Gastrocnemius medialis (tissue), 4 donors: ENCODE results near the gene DDI1. TPM values are rescaled to one million over a fixed set of nuclear protein-coding genes. Genes with fewer than 3 reads are reported as not detected.

Experiments
- ATAC-seq, 2 donors: fragments of 150-250 bp; one replicate each; pipeline ENCODE4 v1.9.1; 2016
- DNase-seq, 2 donors: peaks; one replicate each; pipeline ENCODE4 v3.0.0-alpha.2; 2019
- H3K27ac ChIP-seq, 4 donors: fragments of 200-600 bp; sonication (generic); 1 replicate in 1 of 4; 2 replicates in 3 of 4; pipeline ENCODE4 v1.5.1; 2016 to 2018; ENCODE audit warnings: mild to moderate bottlenecking in 2 of 4, moderate library complexity in 1 of 4
- H3K27me3 ChIP-seq, 3 donors: fragments of 200-600 bp; sonication (generic) in 2 of 3; 1 replicate in 1 of 3; 2 replicates in 2 of 3; pipeline versions ENCODE4 v1.5.1 to v1.6.0; 2016 to 2019; ENCODE audit warnings: mild to moderate bottlenecking in 1 of 3, moderate library complexity in 1 of 3
- H3K36me3 ChIP-seq, 2 donors: fragments of 200-600 bp; sonication (generic) in 1 of 2; one replicate each; pipeline ENCODE4 v1.5.1; 2017 to 2018
- H3K4me1 ChIP-seq, 2 donors: fragments of 200-600 bp; sonication (generic) in 1 of 2; one replicate each; pipeline ENCODE4 v1.5.1; 2016 to 2017; ENCODE audit warnings: mild to moderate bottlenecking in 2 of 2
- H3K4me3 ChIP-seq, 4 donors: fragments of 200-600 bp; sonication (generic) in 3 of 4; 1 replicate in 1 of 4; 2 replicates in 3 of 4; pipeline ENCODE4 v1.5.1; 2016 to 2019; ENCODE audit warnings: mild to moderate bottlenecking in 2 of 4
- H3K9me3 ChIP-seq, 3 donors: fragments of 200-600 bp; sonication (generic) in 2 of 3; 1 replicate in 1 of 3; 2 replicates in 2 of 3; pipeline ENCODE4 v1.5.1; 2016 to 2019
- POLR2A ChIP-seq, 2 donors: fragments of 450-650 bp; IDR thresholded peaks; one replicate each; pipeline ENCODE4 v1.6.1; 2017; ENCODE audit warnings: antibody characterized with exemption in 2 of 2, mild to moderate bottlenecking in 2 of 2, moderate library complexity in 2 of 2
- in situ Hi-C, 4 donors: fragments of 200-750 bp; cut with MboI; loops; one replicate each; pipeline versions ENCODE4 v1.15.0 to v1.8.0; 2017; ENCODE audit warnings: low sequenced_read_pairs in 4 of 4
- intact Hi-C: fragments of 100-400 bp; cut with DNase I; formaldehyde crosslinking; loops from one replicate; pipeline ENCODE4 v1.15.1; 2023; ENCODE audit warnings: low total_unique reads
- total RNA-seq, 4 donors: library from RNA; depleted of rRNA; stranded (reverse); fragments of >200 nt; gene quantifications; one replicate each; pipeline versions ENCODE4 v1.1.0 to v1.2.3, GENCODE V29; 2016
- TF ChIP-seq, protein P1 (sequence below), 5 experiments: fragments of 450-650 bp in 3 of 5; fragments of 200-600 bp in 2 of 5; sonication (generic) in 2 of 5; IDR thresholded peaks in 4 of 5; conservative IDR thresholded peaks in 1 of 5; 1 replicate in 4 of 5; 2 replicates in 1 of 5; pipeline ENCODE4 v1.5.1; 2016 to 2019; ENCODE audit warnings: antibody characterized with exemption in 5 of 5, mild to moderate bottlenecking in 3 of 5, moderate library complexity in 3 of 5

The DDI1 gene
- total RNA-seq, 4 donors from 2014 or later: not detected

DNA sequence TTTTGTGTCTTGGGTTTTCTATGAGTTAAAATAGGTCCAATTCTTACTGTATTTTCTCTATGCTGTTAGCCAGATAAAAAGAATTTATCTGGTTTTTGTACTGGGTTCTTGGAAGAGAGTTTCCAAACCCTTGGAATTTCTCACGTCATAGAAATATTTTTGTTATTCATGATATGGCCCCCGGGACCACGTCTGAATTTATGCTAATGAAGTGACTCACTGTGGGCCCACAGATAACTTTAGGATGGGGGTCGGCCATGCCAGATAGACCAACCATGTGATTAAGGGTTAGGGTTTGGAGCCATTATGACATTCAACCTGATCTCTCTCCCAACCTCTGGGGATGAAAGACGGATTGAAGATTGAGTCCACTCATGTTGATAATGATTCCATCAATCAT lies 35.6 kb upstream of the DDI1 start:
- in situ Hi-C loops (no loop called here), intact Hi-C loops (no loop called here)
- Histone ChIP-seq H3K4me3 (no peak overlapping the region), H3K27me3 (no peaks in the 10 kb centered on the region), H3K27ac (no peak overlapping the region), H3K4me1 (no peaks in the 10 kb centered on the region), H3K36me3 (no peaks in the 10 kb centered on the region), H3K9me3 (no peaks in the 10 kb centered on the region)
- no peak for ATAC-seq
- no peak for TF ChIP-seq POLR2A (IDR thresholded peaks at IDR 0.05)
- TF ChIP-seq, protein P1, sequence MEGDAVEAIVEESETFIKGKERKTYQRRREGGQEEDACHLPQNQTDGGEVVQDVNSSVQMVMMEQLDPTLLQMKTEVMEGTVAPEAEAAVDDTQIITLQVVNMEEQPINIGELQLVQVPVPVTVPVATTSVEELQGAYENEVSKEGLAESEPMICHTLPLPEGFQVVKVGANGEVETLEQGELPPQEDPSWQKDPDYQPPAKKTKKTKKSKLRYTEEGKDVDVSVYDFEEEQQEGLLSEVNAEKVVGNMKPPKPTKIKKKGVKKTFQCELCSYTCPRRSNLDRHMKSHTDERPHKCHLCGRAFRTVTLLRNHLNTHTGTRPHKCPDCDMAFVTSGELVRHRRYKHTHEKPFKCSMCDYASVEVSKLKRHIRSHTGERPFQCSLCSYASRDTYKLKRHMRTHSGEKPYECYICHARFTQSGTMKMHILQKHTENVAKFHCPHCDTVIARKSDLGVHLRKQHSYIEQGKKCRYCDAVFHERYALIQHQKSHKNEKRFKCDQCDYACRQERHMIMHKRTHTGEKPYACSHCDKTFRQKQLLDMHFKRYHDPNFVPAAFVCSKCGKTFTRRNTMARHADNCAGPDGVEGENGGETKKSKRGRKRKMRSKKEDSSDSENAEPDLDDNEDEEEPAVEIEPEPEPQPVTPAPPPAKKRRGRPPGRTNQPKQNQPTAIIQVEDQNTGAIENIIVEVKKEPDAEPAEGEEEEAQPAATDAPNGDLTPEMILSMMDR (IDR thresholded peaks at IDR 0.05 in 4 of 5, conservative IDR thresholded peaks at IDR 0.05 in 1 of 5): no peak
- no peak for DNase-seq

DNA sequence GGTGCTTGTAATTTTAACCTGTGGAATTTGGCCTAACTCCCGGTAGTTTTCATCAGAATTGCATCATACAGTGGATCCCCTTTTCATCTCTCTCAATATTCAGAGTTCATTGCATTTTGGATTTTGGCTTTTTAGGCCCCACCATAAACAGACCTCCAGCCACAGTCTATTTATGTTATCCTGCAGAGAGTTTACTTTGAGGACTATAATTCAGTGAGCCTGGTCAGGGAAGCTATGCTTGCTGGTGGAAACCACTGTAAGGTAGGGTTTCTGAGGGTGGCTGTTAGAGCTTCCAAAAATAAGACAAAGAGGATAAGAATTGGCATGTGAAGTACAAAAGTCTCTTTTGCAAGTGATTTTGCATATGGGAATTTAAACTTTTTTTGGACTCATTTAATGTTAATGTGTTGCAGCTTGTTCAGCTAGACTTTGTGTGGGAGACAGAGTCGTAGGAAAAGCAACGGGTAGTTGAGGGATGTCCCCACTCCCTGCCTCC lies 34.8 kb upstream of the DDI1 start:
- no peak for TF ChIP-seq POLR2A (IDR thresholded peaks at IDR 0.05)
- TF ChIP-seq, protein P1 (IDR thresholded peaks at IDR 0.05 in 4 of 5, conservative IDR thresholded peaks at IDR 0.05 in 1 of 5): no peak
- in situ Hi-C loops (no loop called here), intact Hi-C loops (no loop called here)
- ATAC-seq (no peak), DNase-seq (no peak)
- no peaks in the 10 kb centered on the region for H3K4me1 ChIP-seq
- H3K9me3 ChIP-seq: no peaks in the 10 kb centered on the region
- no peaks in the 10 kb centered on the region for H3K27me3 ChIP-seq
- no peak overlapping the region for H3K4me3 ChIP-seq
- no peaks in the 10 kb centered on the region for H3K36me3 ChIP-seq
- H3K27ac ChIP-seq: no peak overlapping the region

- Histone ChIP-seq H3K27ac (no peak overlapping the region), H3K4me3 (no peak overlapping the region), H3K36me3 (no peaks in the 10 kb centered on the region), H3K27me3 (no peaks in the 10 kb centered on the region), H3K9me3 (no peaks in the 10 kb centered on the region), H3K4me1 (no peaks in the 10 kb centered on the region)
- intact Hi-C loops (no loop called here), in situ Hi-C loops (no loop called here)
- TF ChIP-seq, protein P1 (IDR thresholded peaks at IDR 0.05 in 4 of 5, conservative IDR thresholded peaks at IDR 0.05 in 1 of 5): no peak
- TF ChIP-seq POLR2A (IDR thresholded peaks at IDR 0.05): no peak
- ATAC-seq (no peak), DNase-seq (no peak)
Measured at GRCh38 chr11:104003491-104003890, 32.9 kb upstream of the DDI1 start.

DNA sequence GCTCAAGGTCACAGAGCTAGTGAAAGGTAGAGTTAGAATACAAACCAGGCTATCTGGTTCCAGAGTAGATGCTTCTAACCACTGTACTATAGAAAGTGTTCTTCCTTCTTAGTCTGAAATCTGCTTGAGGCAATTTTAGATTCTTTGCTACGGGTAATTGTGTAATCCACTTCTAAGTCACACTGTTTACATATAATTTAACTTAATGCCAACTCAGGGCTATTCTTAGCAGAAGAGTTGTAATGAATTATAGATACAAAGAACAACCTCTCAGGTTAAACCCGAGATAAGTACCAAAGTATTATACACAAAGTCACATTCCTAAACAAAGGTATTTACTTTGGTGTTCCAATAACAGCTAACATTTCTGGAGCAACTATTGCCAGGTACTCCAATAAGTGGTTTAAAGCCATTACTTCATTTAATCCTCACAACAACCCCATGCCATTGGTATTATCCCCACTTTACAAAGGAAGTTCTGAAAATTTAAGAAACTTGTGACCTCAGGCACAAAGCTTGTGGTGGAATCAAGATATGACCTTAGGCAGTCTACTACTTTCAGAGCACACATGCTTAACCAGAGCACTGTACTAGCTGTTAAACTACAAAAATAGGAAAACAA lies 31.1 kb upstream of the DDI1 start:
- no peak for TF ChIP-seq POLR2A (IDR thresholded peaks at IDR 0.05)
- TF ChIP-seq, protein P1 (IDR thresholded peaks at IDR 0.05 in 4 of 5, conservative IDR thresholded peaks at IDR 0.05 in 1 of 5): no peak
- no peaks in the 10 kb centered on the region for H3K9me3 ChIP-seq
- H3K27me3 ChIP-seq: no peaks in the 10 kb centered on the region
- in situ Hi-C loops (no loop called here), intact Hi-C loops (no loop called here)
- H3K36me3 ChIP-seq: no peaks in the 10 kb centered on the region
- DNase-seq (no peak), ATAC-seq (no peak)
- H3K4me1 ChIP-seq: no peaks in the 10 kb centered on the region
- no peak overlapping the region for H3K4me3 ChIP-seq
- H3K27ac ChIP-seq: no peak overlapping the region

GRCh38 chr11:104009744-104010143 lies 26.7 kb upstream of the DDI1 start:
- Histone ChIP-seq H3K27me3 (no peaks in the 10 kb centered on the region), H3K4me3 (no peak overlapping the region), H3K36me3 (no peaks in the 10 kb centered on the region), H3K9me3 (no peaks in the 10 kb centered on the region), H3K27ac (no peak overlapping the region), H3K4me1 (no peaks in the 10 kb centered on the region)
- intact Hi-C loops: no loop called here
- ATAC-seq (no peak), DNase-seq (no peak)
- TF ChIP-seq, protein P1 (IDR thresholded peaks at IDR 0.05 in 4 of 5, conservative IDR thresholded peaks at IDR 0.05 in 1 of 5): no peak
- TF ChIP-seq POLR2A (IDR thresholded peaks at IDR 0.05): no peak
- in situ Hi-C loops: no loop called here
